HEK293 (cell line): Measurements from ENCODE around the gene AP3S2.

Source experiments
- CTCF ChIA-PET: fragments of 350-600 bp; formaldehyde crosslinking; extraction: SDS; loops from one replicate; lab custom pipeline; 2021; ENCODE audit warnings: antibody characterized with exemption; lab: Yijun Ruan, JAX
- POLR2A ChIA-PET: fragments of 300-600 bp; formaldehyde crosslinking; extraction: SDS; loops from one replicate; lab custom pipeline; 2020; ENCODE audit warnings: antibody characterized with exemption, inconsistent platforms; lab: Yijun Ruan, JAX
- H3K27ac ChIP-seq: fragments of 200-500 bp; sonication (Bioruptor generic); 2 replicates; pipeline ENCODE4 v1.5.1; 2014; ENCODE audit warnings: low read depth, low read length, control low read depth, inconsistent platforms; ENCODE audit errors: extremely low read depth
- H3K36me3 ChIP-seq, 2 experiments: fragments of 200-500 bp in 1 of 2; sonication (Bioruptor generic) in 1 of 2; 1 replicate in 1 of 2; 2 replicates in 1 of 2; pipeline ENCODE4 v1.5.1; 2014 to 2017; ENCODE audit warnings: inconsistent platforms in 2 of 2, low read length in 2 of 2; ENCODE audit not compliant: control insufficient read depth in 2 of 2, insufficient read depth in 1 of 2
- H3K4me1 ChIP-seq: fragments of 200-500 bp; sonication (Bioruptor generic); 2 replicates; pipeline ENCODE4 v1.5.1; 2014; ENCODE audit warnings: mild to moderate bottlenecking, low read length, inconsistent platforms; ENCODE audit not compliant: control insufficient read depth, insufficient read depth
- H3K4me3 ChIP-seq: 2 replicates; pipeline ENCODE4 v1.5.1; 2011; ENCODE audit warnings: low read depth, mild to moderate bottlenecking, control low read depth, low read length, moderate library complexity
- H3K9me3 ChIP-seq: fragments of 200-500 bp; sonication (Bioruptor generic); 2 replicates; pipeline ENCODE4 v1.5.1; 2014; ENCODE audit warnings: low read depth, low read length, inconsistent platforms; ENCODE audit not compliant: control insufficient read depth, insufficient read depth
- EGR2 ChIP-seq: fragments of 450-650 bp; formaldehyde crosslinking; IDR thresholded peaks from 2 replicates; pipeline ENCODE4 v1.5.1; 2016; ENCODE audit warnings: low read depth, missing biosample characterization, missing genetic modification characterization
- GLIS2 ChIP-seq: fragments of 450-650 bp; formaldehyde crosslinking; IDR thresholded peaks from 2 replicates; pipeline ENCODE4 v1.5.1; 2016; ENCODE audit warnings: missing biosample characterization, missing genetic modification characterization
- HOXC10 ChIP-seq: sonication (generic); formaldehyde crosslinking; IDR thresholded peaks from 2 replicates; pipeline ENCODE4 v1.8.1; 2023; ENCODE audit warnings: mild to moderate bottlenecking, missing genetic modification reagents
- MYNN ChIP-seq: fragments of 450-650 bp; formaldehyde crosslinking; IDR thresholded peaks from 2 replicates; pipeline ENCODE4 v1.5.1; 2016; ENCODE audit warnings: missing biosample characterization, missing genetic modification characterization, borderline replicate concordance
- ZNF138 ChIP-seq: fragments of 450-650 bp; formaldehyde crosslinking; IDR thresholded peaks from 2 replicates; pipeline ENCODE4 v1.5.1; 2016; ENCODE audit warnings: missing biosample characterization, missing genetic modification characterization, borderline replicate concordance
- ZNF24 ChIP-seq: fragments of 450-650 bp; formaldehyde crosslinking; IDR thresholded peaks from 2 replicates; pipeline ENCODE4 v1.5.1; 2016; ENCODE audit warnings: missing biosample characterization, missing genetic modification characterization
- ZNF274 ChIP-seq, 2 experiments: fragments of 200-500 bp in 1 of 2; fragments of 450-650 bp in 1 of 2; sonication (Bioruptor generic) in 1 of 2; formaldehyde crosslinking in 1 of 2; IDR thresholded peaks; 2 replicates each; pipeline versions ENCODE4 v1.5.1 to v1.6.1; 2014 to 2016; ENCODE audit warnings: borderline replicate concordance in 1 of 2, inconsistent platforms in 1 of 2, low read length in 1 of 2, missing biosample characterization in 1 of 2, missing genetic modification characterization in 1 of 2
- ZNF350 ChIP-seq: fragments of 450-650 bp; formaldehyde crosslinking; IDR thresholded peaks from 2 replicates; pipeline ENCODE4 v1.5.0; 2017; ENCODE audit warnings: missing biosample characterization, mild to moderate bottlenecking, missing genetic modification characterization
- ZNF366 ChIP-seq: fragments of 450-650 bp; formaldehyde crosslinking; conservative IDR thresholded peaks from 2 replicates; pipeline ENCODE4 v1.5.1; 2016; ENCODE audit warnings: missing biosample characterization, missing genetic modification characterization
- ZNF37A ChIP-seq: fragments of 450-650 bp; IDR thresholded peaks from 2 replicates; pipeline ENCODE4 v1.5.1; 2018; ENCODE audit warnings: missing biosample characterization, missing genetic modification characterization
- ZNF529 ChIP-seq: fragments of 450-650 bp; formaldehyde crosslinking; IDR thresholded peaks from 2 replicates; pipeline ENCODE4 v1.5.1; 2017; ENCODE audit warnings: missing genetic modification characterization, missing biosample characterization; ENCODE audit not compliant: insufficient replicate concordance
- ZNF558 ChIP-seq: fragments of 450-650 bp; formaldehyde crosslinking; IDR thresholded peaks from 2 replicates; pipeline ENCODE4 v1.5.1; 2016; ENCODE audit warnings: missing biosample characterization, missing genetic modification characterization
- TF ChIP-seq, protein P1 (sequence below): fragments of 450-650 bp; formaldehyde crosslinking; IDR thresholded peaks from 2 replicates; pipeline ENCODE4 v1.5.1; 2016; ENCODE audit warnings: missing biosample characterization, missing genetic modification characterization
- TF ChIP-seq, protein P2 (sequence below): fragments of 450-650 bp; formaldehyde crosslinking; IDR thresholded peaks from 2 replicates; pipeline ENCODE4 v1.5.1; 2016; ENCODE audit warnings: missing biosample characterization, missing genetic modification characterization
- TF ChIP-seq, protein P3 (sequence below): fragments of 450-650 bp; formaldehyde crosslinking; IDR thresholded peaks from 2 replicates; pipeline ENCODE4 v1.5.1; 2016; ENCODE audit warnings: missing biosample characterization, missing genetic modification characterization

The AP3S2 gene

GRCh38 chr15:89807689-89808088, 86.1 kb downstream of the AP3S2 start:
- no peaks in the 10 kb centered on the region for H3K9me3 ChIP-seq
- H3K27ac ChIP-seq = no peak overlapping the region
- TF ChIP-seq, protein P1, sequence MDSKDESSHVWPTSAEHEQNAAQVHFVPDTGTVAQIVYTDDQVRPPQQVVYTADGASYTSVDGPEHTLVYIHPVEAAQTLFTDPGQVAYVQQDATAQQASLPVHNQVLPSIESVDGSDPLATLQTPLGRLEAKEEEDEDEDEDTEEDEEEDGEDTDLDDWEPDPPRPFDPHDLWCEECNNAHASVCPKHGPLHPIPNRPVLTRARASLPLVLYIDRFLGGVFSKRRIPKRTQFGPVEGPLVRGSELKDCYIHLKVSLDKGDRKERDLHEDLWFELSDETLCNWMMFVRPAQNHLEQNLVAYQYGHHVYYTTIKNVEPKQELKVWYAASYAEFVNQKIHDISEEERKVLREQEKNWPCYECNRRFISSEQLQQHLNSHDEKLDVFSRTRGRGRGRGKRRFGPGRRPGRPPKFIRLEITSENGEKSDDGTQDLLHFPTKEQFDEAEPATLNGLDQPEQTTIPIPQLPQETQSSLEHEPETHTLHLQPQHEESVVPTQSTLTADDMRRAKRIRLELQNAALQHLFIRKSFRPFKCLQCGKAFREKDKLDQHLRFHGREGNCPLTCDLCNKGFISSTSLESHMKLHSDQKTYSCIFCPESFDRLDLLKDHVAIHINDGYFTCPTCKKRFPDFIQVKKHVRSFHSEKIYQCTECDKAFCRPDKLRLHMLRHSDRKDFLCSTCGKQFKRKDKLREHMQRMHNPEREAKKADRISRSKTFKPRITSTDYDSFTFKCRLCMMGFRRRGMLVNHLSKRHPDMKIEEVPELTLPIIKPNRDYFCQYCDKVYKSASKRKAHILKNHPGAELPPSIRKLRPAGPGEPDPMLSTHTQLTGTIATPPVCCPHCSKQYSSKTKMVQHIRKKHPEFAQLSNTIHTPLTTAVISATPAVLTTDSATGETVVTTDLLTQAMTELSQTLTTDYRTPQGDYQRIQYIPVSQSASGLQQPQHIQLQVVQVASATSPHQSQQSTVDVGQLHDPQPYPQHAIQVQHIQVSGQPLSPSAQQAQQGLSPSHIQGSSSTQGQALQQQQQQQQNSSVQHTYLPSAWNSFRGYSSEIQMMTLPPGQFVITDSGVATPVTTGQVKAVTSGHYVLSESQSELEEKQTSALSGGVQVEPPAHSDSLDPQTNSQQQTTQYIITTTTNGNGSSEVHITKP (tag by site-specific recombination) = peak; percentile 49
- TF ChIP-seq ZNF366 = no peak
- no peak for TF ChIP-seq ZNF558
- CTCF ChIA-PET = interaction anchor here (0.8 kb wide), 2 partner anchors 55 to 67 kb away, joined by 3 to 4 read pairs; no protein-coding TSS in a partner anchor
- no peaks in the 10 kb centered on the region for H3K36me3 ChIP-seq
- POLR2A ChIA-PET = no interaction called here
- no peak overlapping the region for H3K4me3 ChIP-seq
- H3K4me1 ChIP-seq = no peaks in the 10 kb centered on the region

GRCh38 chr15:89806559-89807550, 86.9 kb downstream of the AP3S2 start:
- H3K36me3 ChIP-seq = no peaks in the 10 kb centered on the region
- no peak overlapping the region for H3K27ac ChIP-seq
- H3K9me3 ChIP-seq = no peaks in the 10 kb centered on the region
- TF ChIP-seq EGR2 (no peak), MYNN (tag by site-specific recombination) (no peak), ZNF350 (tag by site-specific recombination) (no peak), GLIS2 (tag by site-specific recombination) (no peak), HOXC10 (CRISPR knock-in tag) (no peak), ZNF558 (no peak), ZNF138 (tag by site-specific recombination) (no peak), ZNF274 (IDR thresholded peaks at IDR 0.05; ENCODE audit: low read length) (no peak), ZNF274 (tag by site-specific recombination; IDR thresholded peaks at IDR 0.05; ENCODE audit: borderline replicate concordance) (no peak), ZNF24 (tag by site-specific recombination) (no peak), ZNF37A (tag by site-specific recombination) (no peak), ZNF529 (tag by site-specific recombination) (no peak)
- TF ChIP-seq, protein P2, sequence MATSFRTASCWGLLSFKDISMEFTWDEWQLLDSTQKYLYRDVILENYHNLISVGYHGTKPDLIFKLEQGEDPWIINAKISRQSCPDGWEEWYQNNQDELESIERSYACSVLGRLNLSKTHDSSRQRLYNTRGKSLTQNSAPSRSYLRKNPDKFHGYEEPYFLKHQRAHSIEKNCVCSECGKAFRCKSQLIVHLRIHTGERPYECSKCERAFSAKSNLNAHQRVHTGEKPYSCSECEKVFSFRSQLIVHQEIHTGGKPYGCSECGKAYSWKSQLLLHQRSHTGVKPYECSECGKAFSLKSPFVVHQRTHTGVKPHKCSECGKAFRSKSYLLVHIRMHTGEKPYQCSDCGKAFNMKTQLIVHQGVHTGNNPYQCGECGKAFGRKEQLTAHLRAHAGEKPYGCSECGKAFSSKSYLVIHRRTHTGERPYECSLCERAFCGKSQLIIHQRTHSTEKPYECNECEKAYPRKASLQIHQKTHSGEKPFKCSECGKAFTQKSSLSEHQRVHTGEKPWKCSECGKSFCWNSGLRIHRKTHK = no peak
- TF ChIP-seq, protein P3, sequence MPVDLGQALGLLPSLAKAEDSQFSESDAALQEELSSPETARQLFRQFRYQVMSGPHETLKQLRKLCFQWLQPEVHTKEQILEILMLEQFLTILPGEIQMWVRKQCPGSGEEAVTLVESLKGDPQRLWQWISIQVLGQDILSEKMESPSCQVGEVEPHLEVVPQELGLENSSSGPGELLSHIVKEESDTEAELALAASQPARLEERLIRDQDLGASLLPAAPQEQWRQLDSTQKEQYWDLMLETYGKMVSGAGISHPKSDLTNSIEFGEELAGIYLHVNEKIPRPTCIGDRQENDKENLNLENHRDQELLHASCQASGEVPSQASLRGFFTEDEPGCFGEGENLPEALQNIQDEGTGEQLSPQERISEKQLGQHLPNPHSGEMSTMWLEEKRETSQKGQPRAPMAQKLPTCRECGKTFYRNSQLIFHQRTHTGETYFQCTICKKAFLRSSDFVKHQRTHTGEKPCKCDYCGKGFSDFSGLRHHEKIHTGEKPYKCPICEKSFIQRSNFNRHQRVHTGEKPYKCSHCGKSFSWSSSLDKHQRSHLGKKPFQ = no peak
- ChIA-PET CTCF (interaction anchor here (0.8 to 0.9 kb wide), 2 partner anchors 47 to 54 kb away, joined by 3 read pairs; no protein-coding TSS in a partner anchor), POLR2A (no interaction called here)
- H3K4me3 ChIP-seq = no peak overlapping the region
- no peaks in the 10 kb centered on the region for H3K4me1 ChIP-seq
